ENCODE results near the gene KDM4B.

DNA sequence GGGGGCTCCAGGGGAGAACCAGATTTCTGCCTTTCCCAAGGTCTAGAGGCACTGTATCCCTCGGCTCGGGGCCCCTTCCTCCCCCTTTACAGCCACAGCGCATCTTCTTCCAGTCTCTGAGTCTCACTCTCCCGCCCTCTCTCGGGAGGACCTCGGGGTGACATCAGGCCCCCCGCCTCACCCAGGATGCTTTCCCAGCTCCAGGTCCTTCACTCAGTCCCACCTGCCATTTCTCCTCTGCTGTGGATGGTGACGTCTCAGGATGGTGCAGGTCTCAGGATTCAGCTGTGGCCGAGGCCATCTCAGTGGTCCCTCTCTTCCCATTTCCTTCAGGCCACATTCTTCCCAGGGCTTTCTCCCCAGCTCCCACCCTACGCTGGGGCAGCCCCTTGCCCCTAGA is 13.6 kb upstream of the KDM4B start:
- TF ChIP-seq, protein P1, sequence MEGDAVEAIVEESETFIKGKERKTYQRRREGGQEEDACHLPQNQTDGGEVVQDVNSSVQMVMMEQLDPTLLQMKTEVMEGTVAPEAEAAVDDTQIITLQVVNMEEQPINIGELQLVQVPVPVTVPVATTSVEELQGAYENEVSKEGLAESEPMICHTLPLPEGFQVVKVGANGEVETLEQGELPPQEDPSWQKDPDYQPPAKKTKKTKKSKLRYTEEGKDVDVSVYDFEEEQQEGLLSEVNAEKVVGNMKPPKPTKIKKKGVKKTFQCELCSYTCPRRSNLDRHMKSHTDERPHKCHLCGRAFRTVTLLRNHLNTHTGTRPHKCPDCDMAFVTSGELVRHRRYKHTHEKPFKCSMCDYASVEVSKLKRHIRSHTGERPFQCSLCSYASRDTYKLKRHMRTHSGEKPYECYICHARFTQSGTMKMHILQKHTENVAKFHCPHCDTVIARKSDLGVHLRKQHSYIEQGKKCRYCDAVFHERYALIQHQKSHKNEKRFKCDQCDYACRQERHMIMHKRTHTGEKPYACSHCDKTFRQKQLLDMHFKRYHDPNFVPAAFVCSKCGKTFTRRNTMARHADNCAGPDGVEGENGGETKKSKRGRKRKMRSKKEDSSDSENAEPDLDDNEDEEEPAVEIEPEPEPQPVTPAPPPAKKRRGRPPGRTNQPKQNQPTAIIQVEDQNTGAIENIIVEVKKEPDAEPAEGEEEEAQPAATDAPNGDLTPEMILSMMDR (IDR thresholded peaks at IDR 0.05) = no peak
- TF ChIP-seq POLR2A (IDR thresholded peaks at IDR 0.05) (no peak), EP300 (IDR thresholded peaks at IDR 0.05) (no peak)
